NOMO-1 treated with DMSO at 0.1 percent for 48 hours (cell line): ENCODE data around the gene DLG2.
"Not testable (repeated sequence)": the region's sequence is repeated elsewhere in the genome, so short reads cannot be mapped to it uniquely, and the experiment has no call there.

ENCODE experiments used
- DNase-seq: peaks from one replicate; lab custom pipeline; 2025; ENCODE audit not compliant: unreplicated experiment; lab: John Stamatoyannopoulos, UW

The DLG2 gene

DNA sequence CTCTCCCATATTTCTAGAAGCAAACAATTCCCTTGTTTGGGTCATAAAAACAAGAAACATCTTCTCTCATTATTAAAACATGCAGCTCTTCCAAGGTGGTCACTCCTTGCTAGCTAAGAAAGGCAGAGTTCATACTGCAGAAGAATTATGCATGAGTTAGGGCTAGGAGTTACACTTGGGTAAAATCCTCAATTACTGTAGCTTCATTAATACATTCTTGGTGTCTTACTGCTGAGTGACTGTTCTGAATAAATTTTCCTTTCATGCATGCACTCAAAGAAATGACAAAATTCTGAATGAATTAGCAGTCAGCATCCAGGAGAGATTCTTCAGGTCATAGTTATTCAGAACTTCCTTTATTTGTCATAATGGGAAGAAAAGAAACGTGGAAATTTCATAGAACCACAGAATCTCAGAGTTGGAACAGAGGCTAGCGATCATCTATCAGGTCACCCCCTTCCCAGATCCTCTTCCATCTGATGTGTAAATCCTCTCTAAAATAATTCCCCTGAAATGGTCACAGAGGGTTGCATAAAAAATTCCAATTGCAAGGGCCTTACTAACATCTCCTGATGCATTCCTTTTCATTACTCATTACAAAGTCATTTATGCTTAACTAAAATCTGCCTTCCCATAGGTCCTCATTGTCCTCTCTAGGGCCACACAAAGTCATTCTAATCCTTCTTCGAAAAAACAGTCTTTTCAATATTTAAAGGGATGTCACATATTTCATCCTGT lies 771.5 kb downstream of the DLG2 start:
- no peak for DNase-seq

GRCh38 chr11:84854498-84854880 lies 772.7 kb downstream of the DLG2 start:
- no peak for DNase-seq

DNA sequence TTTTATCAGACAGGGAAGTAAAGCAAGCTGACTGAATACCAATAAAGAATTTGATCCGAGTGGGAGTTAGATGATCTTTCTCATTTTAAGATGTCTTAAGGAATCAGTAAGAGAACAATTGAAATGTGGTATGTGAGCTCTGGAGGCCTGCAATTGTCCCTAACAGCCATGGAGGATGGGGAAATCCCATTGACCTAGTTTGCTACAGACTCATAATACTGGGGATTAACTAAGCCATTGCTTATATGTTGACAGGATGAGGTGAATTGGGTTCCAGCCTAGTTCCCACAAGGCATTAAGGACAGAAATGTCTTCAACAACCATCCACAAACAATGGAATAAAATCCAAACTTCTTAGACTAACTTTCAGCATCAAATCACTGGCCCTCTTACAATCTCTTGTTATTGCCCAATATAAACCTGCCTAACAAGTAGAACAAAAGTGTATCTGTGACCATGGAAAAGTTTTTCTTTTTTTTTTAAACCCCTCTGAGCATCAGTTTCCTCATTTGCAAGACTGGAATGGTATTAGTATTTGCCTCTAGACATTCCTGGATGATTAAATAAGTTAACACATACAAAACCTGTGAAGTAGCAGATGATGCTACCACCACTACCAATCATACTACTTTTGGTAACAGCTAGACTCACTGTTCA lies 773.2 kb downstream of the DLG2 start:
- no peak for DNase-seq

GRCh38 chr11:84847842-84848241 lies 779.3 kb downstream of the DLG2 start:
- DNase-seq, result no peak

- not testable (repeated sequence) for DNase-seq
Measured at GRCh38 chr11:84840201-84840600, 786.9 kb downstream of the DLG2 start.

GRCh38 chr11:84837402-84838069 lies 789.6 kb downstream of the DLG2 start:
- DNase-seq, result no peak

DNA sequence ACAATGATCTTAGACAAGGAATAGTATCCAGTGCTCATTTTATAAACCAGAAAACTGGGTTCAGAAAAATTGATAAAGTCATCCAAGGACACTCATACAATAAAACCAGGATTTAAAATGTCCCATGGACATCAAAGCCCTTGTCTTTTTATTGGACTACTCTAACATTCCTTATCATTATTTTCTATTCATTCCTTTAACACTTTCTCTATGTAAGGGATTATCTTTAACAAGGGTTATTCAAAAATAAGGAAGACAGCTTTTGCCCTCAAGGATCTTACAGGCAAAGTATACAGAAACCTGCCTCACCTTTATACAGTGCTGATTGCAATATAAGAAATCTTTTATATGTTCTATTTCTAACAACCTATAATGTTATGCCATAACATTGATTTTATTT lies 790.8 kb downstream of the DLG2 start:
- no peak for DNase-seq

GRCh38 chr11:84833488-84834088 lies 793.6 kb downstream of the DLG2 start:
- DNase-seq, result no peak

- no peak for DNase-seq
Measured at GRCh38 chr11:84830372-84830771, 796.8 kb downstream of the DLG2 start.

- no peak for DNase-seq
Measured at GRCh38 chr11:84829162-84829561, 798.0 kb downstream of the DLG2 start.

DNA sequence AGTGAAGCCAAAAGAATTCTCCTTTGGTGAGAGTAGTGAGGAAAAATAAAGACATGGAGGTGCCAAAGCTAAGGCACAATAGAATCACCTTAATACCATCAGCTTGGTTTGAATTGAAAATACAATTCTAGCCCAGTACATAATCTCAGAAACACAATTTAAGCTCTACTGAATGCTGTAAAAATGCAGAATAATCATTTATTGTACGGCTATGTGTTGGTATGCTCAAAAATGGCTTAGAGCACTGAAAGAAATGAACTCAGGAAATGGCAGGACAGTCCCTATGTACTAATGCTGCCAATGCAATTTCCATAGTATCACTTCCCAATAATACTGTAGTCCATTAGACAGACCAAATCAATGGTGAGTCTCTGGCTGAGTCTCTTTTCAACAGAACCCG lies 798.5 kb downstream of the DLG2 start:
- no peak for DNase-seq

GRCh38 chr11:84825106-84825660 lies 802.0 kb downstream of the DLG2 start:
- DNase-seq, result no peak

DNA sequence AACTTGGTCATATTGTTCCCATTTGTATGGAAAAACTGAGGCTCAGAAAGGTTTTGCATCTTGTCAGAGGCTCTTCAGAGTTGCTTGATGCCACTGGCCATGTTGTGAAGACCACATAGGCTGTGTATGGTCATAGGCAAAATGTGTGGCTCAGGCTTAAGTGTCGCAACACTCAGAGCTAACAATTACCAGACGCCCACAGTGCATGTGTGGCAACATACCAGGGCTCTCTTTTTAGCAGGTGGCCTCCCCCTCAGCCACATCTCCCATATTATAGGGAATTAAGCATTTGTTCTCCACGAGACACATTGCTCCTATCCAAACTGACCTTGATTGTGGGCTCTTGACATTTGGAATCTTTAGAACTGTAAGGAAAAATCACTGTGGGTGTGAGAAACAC lies 802.5 kb downstream of the DLG2 start:
- no peak for DNase-seq

DNA sequence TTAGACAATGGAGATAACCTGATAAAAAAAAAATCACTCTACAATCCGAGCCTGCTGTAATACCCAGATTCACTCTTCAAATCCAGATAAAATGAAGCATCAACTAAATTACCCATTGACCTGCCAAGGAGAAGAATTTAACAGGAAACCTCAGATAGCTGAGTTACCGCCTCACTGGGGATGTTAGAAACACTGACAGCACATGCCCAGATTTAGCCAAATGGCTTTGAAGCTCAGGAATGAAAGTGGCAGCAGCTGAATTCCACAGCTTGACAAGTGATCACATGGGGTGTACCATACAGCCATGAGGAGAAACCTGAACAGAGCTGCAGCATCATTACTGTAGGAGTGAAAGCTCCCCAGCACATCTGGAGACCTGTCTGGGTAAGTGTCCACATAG lies 807.6 kb downstream of the DLG2 start:
- DNase-seq, result no peak

DNA sequence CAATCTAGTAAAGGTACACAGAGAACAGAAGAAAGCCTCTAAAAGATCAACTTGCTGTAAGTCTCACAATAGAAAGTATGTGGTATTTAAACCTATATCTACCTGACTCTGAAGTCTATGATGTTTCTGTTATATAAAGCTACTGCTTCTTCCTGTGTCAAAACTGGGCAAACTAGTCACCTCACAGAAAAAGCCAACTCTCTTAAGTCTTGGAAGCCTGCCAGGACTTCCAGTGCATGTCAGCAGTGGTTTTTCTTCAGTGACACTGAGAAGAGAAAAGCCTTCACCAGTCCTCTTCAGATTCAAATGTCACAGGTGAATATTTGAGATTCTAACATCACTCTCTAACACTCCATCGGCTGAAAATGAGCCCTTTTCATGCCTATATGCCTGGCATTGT lies 808.0 kb downstream of the DLG2 start:
- no peak for DNase-seq

- DNase-seq, result no peak
Measured at GRCh38 chr11:84817998-84818397, 809.1 kb downstream of the DLG2 start.

GRCh38 chr11:84812471-84812969 lies 814.6 kb downstream of the DLG2 start:
- DNase-seq, result no peak

DNA sequence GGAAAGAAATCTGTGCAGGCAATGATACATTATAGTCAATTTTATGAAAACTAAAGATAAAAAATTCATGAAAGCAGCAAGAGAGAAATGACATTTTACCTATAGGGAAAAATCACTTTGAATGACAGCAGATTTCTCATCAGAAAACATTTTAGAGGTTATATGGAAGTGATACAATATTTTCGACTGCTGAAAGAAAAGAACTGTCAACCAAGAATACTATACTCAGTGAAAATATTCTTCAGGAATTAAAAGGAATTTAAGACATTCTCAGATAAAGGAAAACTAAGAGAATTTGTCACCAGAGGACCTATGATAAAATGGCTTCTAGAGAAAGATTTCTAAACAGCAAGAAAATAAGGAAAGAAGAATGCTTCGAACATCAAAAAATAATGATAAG lies 820.8 kb downstream of the DLG2 start:
- no peak for DNase-seq

DNA sequence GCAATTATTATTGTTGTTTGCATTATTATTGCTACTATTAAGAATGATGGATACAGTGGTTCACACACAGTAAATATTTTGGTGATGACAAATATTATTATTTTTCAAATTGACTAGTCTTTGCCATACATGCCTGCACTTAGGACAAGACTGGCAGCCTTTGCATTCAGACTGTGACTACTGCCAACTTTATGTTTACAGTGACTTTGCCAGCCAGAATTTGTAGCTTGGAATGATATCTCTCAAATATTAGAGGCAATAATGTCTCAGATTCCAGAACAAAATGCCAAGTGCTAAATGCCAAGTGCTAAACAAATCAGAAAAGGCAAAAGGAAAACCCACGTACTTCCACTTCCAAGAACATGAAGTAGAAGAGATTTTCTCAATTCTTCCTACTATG lies 823.1 kb downstream of the DLG2 start:
- DNase-seq, result no peak

DNA sequence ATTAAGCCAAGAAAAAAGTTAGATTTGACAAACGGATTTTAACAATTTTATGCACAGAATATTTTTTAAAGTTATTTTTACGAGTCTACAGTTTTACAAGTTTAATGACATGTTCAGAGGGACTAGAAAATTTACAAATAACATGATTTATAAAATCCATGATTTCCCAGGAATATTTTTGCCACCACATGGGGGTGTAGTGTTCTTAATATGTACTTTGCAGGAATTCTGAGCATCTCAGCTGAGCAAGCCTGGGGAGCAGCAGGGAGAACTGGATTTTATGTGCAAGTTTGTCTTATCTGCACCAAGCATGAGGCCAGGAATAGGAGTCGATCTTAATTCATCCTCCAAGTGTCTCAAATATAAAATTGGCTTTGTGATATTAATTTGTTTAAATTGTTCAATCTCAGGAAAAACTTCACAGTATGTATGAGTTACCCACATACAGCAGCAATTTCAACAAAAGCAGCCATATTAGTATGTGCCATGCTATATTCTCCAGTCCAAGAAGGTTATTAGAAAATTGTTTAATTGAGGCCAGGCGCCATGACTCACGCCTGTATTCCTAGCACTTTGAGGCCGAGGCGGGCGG lies 826.3 kb downstream of the DLG2 start:
- no peak for DNase-seq

GRCh38 chr11:84799112-84799511 lies 828.0 kb downstream of the DLG2 start:
- DNase-seq, result no peak
